Sigmoid colon (tissue), 7 donors: ENCODE results near the gene ZBTB47. TPM values are rescaled to one million over a fixed set of nuclear protein-coding genes. Genes with fewer than 3 reads are reported as not detected.

ENCODE experiments used
- DNase-seq: peaks from one replicate; pipeline ENCODE4 v3.0.0-alpha.2; 2019
- H3K27ac ChIP-seq, 4 donors: fragments of 200-600 bp; sonication (generic); one replicate each; pipeline ENCODE4 v1.5.1; 2016 to 2019; ENCODE audit warnings: mild to moderate bottlenecking in 1 of 4
- H3K27me3 ChIP-seq, 3 donors: fragments of 200-600 bp; sonication (generic); one replicate each; pipeline ENCODE4 v1.5.1; 2019; ENCODE audit warnings: mild to moderate bottlenecking in 1 of 3
- H3K36me3 ChIP-seq, 4 donors: fragments of 200-600 bp; sonication (generic); one replicate each; pipeline ENCODE4 v1.5.1; 2016 to 2019
- H3K4me1 ChIP-seq, 4 donors: fragments of 200-600 bp; sonication (generic); one replicate each; pipeline ENCODE4 v1.5.1; 2017 to 2019
- H3K4me3 ChIP-seq, 4 donors: fragments of 200-600 bp; sonication (generic); one replicate each; pipeline ENCODE4 v1.5.1; 2017 to 2019; ENCODE audit warnings: mild to moderate bottlenecking in 2 of 4, moderate library complexity in 1 of 4
- H3K9me3 ChIP-seq, 4 donors: fragments of 200-600 bp in 3 of 4; sonication (generic) in 3 of 4; one replicate each; pipeline versions ENCODE4 v1.5.1 to v1.6.1; 2013 to 2019
- CTCF ChIP-seq, 4 experiments: fragments of 450-650 bp in 3 of 4; fragments of 200-600 bp in 1 of 4; IDR thresholded peaks; one replicate each; pipeline ENCODE4 v1.5.1; 2016 to 2019; ENCODE audit warnings: antibody characterized with exemption in 4 of 4, mild to moderate bottlenecking in 3 of 4, moderate library complexity in 2 of 4
- EP300 ChIP-seq, 4 donors: sonication (generic); formaldehyde crosslinking; IDR thresholded peaks; one replicate each; pipeline ENCODE4 v1.6.1; 2017; ENCODE audit warnings: antibody characterized with exemption in 4 of 4
- POLR2A ChIP-seq, 2 donors: fragments of 450-650 bp; IDR thresholded peaks; one replicate each; pipeline ENCODE4 v1.6.1; 2016; ENCODE audit warnings: antibody characterized with exemption in 2 of 2, mild to moderate bottlenecking in 2 of 2, moderate library complexity in 2 of 2
- POLR2AphosphoS5 ChIP-seq, 4 donors: sonication (generic); formaldehyde crosslinking; IDR thresholded peaks; one replicate each; pipeline ENCODE4 v1.6.1; 2017; ENCODE audit warnings: antibody characterized with exemption in 4 of 4
- WGBS, 2 donors: extraction: QIAGEN DNeasy Blood & Tissue Kit; methylation state at CpG; one replicate each; pipeline ENCODE4 v1.1.7; 2013; 5-methylcytosine and 5-hydroxymethylcytosine counted together
- intact Hi-C: fragments of 100-400 bp; cut with DNase I; formaldehyde crosslinking; loops from one replicate; pipeline ENCODE4 v1.15.1; 2023
- polyA plus RNA-seq, 3 donors: library from polyadenylated mRNA; stranded (reverse); fragments of 200-250 nt; gene quantifications; one replicate each; pipeline ENCODE4 v1.2.3, GENCODE V29; 2013
- total RNA-seq, 4 donors: library from RNA; depleted of rRNA; stranded (reverse); fragments of >200 nt; gene quantifications; one replicate each; pipeline ENCODE4 v1.1.0, GENCODE V29; 2016
- donor health status: healthy with polysubstance abuse.
- donor health status: Bipolar disorder and iron deficiency.
- donor health status: healthy.

Gene ZBTB47
- total and polyA plus RNA-seq, 7 donors = 6.2 to 74.8 (median 34.9) TPM

DNA sequence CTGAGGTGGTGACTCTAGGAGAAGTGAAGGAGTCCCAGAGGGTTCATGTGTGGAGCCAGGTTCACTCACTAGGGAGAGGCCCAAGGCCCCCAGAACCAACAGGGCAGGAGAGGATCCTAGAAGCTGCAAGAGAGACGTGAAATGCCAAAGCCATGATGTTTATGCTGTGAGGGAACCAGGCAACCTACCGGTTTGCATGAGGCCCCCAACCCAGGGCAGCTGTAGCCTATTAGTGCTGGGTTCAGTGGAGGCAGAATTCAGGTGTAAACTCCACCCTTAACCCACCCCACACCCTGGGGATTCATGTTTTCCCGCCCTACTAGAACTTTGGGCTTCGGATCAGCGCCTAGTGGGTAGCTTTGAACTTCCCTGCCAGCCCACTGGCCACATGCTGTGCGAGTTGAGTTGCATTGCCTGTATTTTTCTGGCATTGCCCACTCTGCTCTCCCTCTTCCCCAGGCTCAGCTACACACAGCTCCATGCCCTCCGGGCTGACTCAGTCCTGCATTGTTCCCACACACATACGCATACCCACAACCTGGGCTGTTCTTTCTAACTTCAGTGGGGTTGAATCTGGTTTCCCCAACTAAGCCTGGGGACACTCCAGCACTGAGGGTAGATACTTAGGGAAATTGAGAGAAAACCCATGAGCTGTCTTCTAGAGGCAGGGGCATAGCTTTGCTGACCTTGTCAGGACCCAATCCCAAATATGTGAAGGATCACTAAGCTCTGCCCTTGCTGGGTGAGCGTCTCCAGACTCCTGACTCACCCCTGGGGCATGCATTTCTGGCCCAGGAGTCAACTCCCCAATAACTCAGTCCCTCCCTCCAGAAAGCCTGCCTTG, 2.0 kb upstream of the ZBTB47 start:
- Histone ChIP-seq H3K9me3 (no peaks in the 10 kb centered on the region), H3K4me3 (peak overlapping the region in 2 of 4 donors; percentile 74 to 93), H3K27ac (peak overlapping the region; percentile 93 to 98 (median 96)), H3K36me3 (peaks cover 0 to 34% (median 0%) of the 10 kb centered on the region in 4 donors), H3K4me1 (peaks cover 0 to 68% (median 60%) of the 10 kb centered on the region in 4 donors), H3K27me3 (no peaks in the 10 kb centered on the region)
- 84 to 89% methylated on average over 9 of the region's 9 CpGs for whole genome bisulfite sequencing, 2 donors
- no peak for TF ChIP-seq CTCF (IDR thresholded peaks at IDR 0.05)
- TF ChIP-seq POLR2AphosphoS5 (IDR thresholded peaks at IDR 0.05) = peak in 3 of 4 donors; percentile 23 to 46 (median 42)
- TF ChIP-seq POLR2A (IDR thresholded peaks at IDR 0.05) = no peak
- no peak for TF ChIP-seq EP300 (IDR thresholded peaks at IDR 0.05)
- DNase-seq = no peak
- intact Hi-C loops = loop anchor here (2.0 to 5.0 kb wide), 2 partner anchors 51 to 69 kb away; partner anchors contain the start of genes NKTR and SEC22C

DNA sequence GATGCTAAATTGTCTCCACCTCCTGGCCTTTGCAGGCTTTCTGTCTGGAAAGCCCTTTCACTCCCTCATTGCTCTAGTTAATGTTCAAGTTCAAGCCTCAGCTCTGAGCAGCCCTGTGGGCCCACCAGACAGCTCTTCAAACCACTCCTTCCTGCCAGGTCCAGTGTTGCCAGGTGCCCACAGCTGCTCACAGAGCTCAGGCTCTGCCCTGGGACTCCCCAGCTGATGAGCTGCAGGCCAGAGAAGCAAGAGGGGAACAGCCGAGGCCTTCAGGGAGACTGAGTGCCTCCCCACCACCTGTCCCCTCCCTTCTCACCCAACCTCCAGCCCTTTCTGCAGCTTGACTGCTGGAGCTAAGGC, 1.3 kb upstream of the ZBTB47 start:
- H3K4me1 ChIP-seq = peaks cover 0 to 76% (median 63%) of the 10 kb centered on the region in 4 donors
- no peak for DNase-seq

GRCh38 chr3:42652611-42653302, 740 bp upstream of the ZBTB47 start:
- peak overlapping the region; percentile 74 to 96 (median 85) for H3K4me3 ChIP-seq
- H3K27me3 ChIP-seq = no peaks in the 10 kb centered on the region
- H3K27ac ChIP-seq = peak overlapping the region; percentile 93 to 98 (median 96)
- TF ChIP-seq POLR2A (IDR thresholded peaks at IDR 0.05) (peak; percentile 63 to 68), POLR2AphosphoS5 (IDR thresholded peaks at IDR 0.05) (peak; percentile 70 to 91 (median 86)), CTCF (IDR thresholded peaks at IDR 0.05) (no peak), EP300 (IDR thresholded peaks at IDR 0.05) (no peak)
- 29 to 38% methylated on average over 7 of the region's 7 CpGs for WGBS, 2 donors
- H3K9me3 ChIP-seq = no peaks in the 10 kb centered on the region
- H3K36me3 ChIP-seq = peaks cover 0 to 21% (median 0%) of the 10 kb centered on the region in 4 donors
- intact Hi-C loops = loop anchor here (2.0 to 5.0 kb wide), 2 partner anchors 52 to 70 kb away; partner anchors contain the start of genes NKTR and SEC22C
- DNase-seq = peak; percentile 85
- H3K4me1 ChIP-seq = peaks cover 0 to 78% (median 64%) of the 10 kb centered on the region in 4 donors

More for the DNA sequence above, 1.3 kb upstream of the ZBTB47 start:
- WGBS, 2 donors = 46 to 58% methylated on average over 1 of the region's 1 CpG
- H3K36me3 ChIP-seq = peaks cover 0 to 27% (median 0%) of the 10 kb centered on the region in 4 donors
- H3K27ac ChIP-seq = peak overlapping the region; percentile 93 to 98 (median 96)
- no peaks in the 10 kb centered on the region for H3K9me3 ChIP-seq
- H3K27me3 ChIP-seq = no peaks in the 10 kb centered on the region
- peak overlapping the region in 3 of 4 donors; percentile 74 to 96 (median 93) for H3K4me3 ChIP-seq
- intact Hi-C loops = loop anchor here (2.0 to 5.0 kb wide), 2 partner anchors 51 to 70 kb away; partner anchors contain the start of genes NKTR and SEC22C
- TF ChIP-seq POLR2AphosphoS5 (IDR thresholded peaks at IDR 0.05) (no peak), CTCF (IDR thresholded peaks at IDR 0.05) (no peak), EP300 (IDR thresholded peaks at IDR 0.05) (no peak), POLR2A (IDR thresholded peaks at IDR 0.05) (no peak)

GRCh38 chr3:42653303-42653559, 266 bp upstream of the ZBTB47 start:
- Histone ChIP-seq H3K27ac (peak overlapping the region; percentile 93 to 98 (median 96)), H3K4me3 (peak overlapping the region; percentile 74 to 96 (median 85)), H3K27me3 (no peaks in the 10 kb centered on the region), H3K9me3 (no peaks in the 10 kb centered on the region), H3K4me1 (peaks cover 0 to 77% (median 62%) of the 10 kb centered on the region in 4 donors), H3K36me3 (peaks cover 0 to 22% (median under 1%) of the 10 kb centered on the region in 4 donors)
- WGBS, 2 donors = 41 to 65% methylated on average over 3 of the region's 3 CpGs
- intact Hi-C loops = loop anchor here (2.0 to 5.0 kb wide), 2 partner anchors 52 to 71 kb away; partner anchors contain the start of genes NKTR and SEC22C
- TF ChIP-seq POLR2AphosphoS5 (IDR thresholded peaks at IDR 0.05) = no peak
- TF ChIP-seq EP300 (IDR thresholded peaks at IDR 0.05) = no peak
- no peak for TF ChIP-seq POLR2A (IDR thresholded peaks at IDR 0.05)
- TF ChIP-seq CTCF (IDR thresholded peaks at IDR 0.05) = no peak
- no peak for DNase-seq
